ENCODE measurements around the gene C3orf18.
A peak's percentile ranks its signal among the peaks of the same experiment; 100 is the strongest.

The C3orf18 gene

GRCh38 chr3:50577348-50577747 lies 9.8 kb upstream of the C3orf18 start:
- no peak for DNase-seq

- DNase-seq, result no peak
Observed at GRCh38 chr3:50575372-50575771, 7.8 kb upstream of the C3orf18 start.

GRCh38 chr3:50574444-50574831 lies 6.9 kb upstream of the C3orf18 start:
- DNase-seq, result no peak

GRCh38 chr3:50573566-50574443 lies 6.3 kb upstream of the C3orf18 start:
- DNase-seq, result no peak

GRCh38 chr3:50572801-50573371 lies 5.3 kb upstream of the C3orf18 start:
- no peak for DNase-seq

- peak; percentile 93 for DNase-seq
Observed at GRCh38 chr3:50572158-50572557, 4.6 kb upstream of the C3orf18 start.

GRCh38 chr3:50571486-50571885 lies 3.9 kb upstream of the C3orf18 start:
- DNase-seq, result no peak

GRCh38 chr3:50570508-50571279 lies 3.1 kb upstream of the C3orf18 start:
- DNase-seq, result no peak

- DNase-seq, result peak; percentile 99
Observed at GRCh38 chr3:50568947-50569749, 1.6 kb upstream of the C3orf18 start, which contains the start of gene HEMK1. Gene HEMK1, plus strand, starts transcription at chr3:50569522. Its CDS starts 1,583 bp downstream, at chr3:50571105.

- no peak for DNase-seq
Observed at GRCh38 chr3:50567011-50567385, 549 bp downstream of the C3orf18 start.

GRCh38 chr3:50564321-50564720 lies 3.2 kb downstream of the C3orf18 start:
- DNase-seq, result no peak

GRCh38 chr3:50563867-50564266 lies 3.7 kb downstream of the C3orf18 start:
- DNase-seq, result no peak

GRCh38 chr3:50562861-50563260 lies 4.7 kb downstream of the C3orf18 start:
- DNase-seq, result no peak

GRCh38 chr3:50559702-50560101 lies 7.8 kb downstream of the C3orf18 start:
- no peak for DNase-seq

GRCh38 chr3:50557915-50558314 lies 9.6 kb downstream of the C3orf18 start:
- DNase-seq, result no peak

GRCh38 chr3:50557106-50557505 lies 10.4 kb downstream of the C3orf18 start:
- DNase-seq, result no peak

- DNase-seq, result no peak
Observed at GRCh38 chr3:50554553-50554952, 13.0 kb downstream of the C3orf18 start.

- no peak for DNase-seq
Observed at GRCh38 chr3:50552598-50552997, 14.9 kb downstream of the C3orf18 start.

GRCh38 chr3:50551681-50552435 lies 15.7 kb downstream of the C3orf18 start:
- DNase-seq, result no peak

- DNase-seq, result no peak
Observed at GRCh38 chr3:50551054-50551659, 16.4 kb downstream of the C3orf18 start.

- DNase-seq, result peak; percentile 81
Observed at GRCh38 chr3:50550079-50550736, 17.3 kb downstream of the C3orf18 start.
